ENCODE measurements around the gene TOR1AIP2.
A peak's percentile ranks its signal among the peaks of the same experiment; 100 is the strongest.

TOR1AIP2 gene

DNA sequence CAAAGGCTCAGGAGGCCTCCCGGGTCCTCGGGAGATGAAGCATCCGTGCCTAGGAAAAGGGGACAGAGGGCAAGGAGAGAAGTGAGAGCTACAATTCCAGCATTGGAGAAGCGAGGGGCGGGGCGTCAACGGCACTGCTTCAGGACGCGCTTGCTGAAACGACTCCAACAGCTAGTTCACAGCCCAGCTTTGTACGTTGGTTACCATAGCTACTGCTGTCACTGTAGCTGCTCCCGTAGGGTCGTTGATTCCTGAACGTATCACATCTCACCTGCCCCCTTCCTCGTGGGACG is 63.1 kb downstream of the TOR1AIP2 start:
- TF ChIP-seq BHLHE40 (IDR thresholded peaks at IDR 0.05; ENCODE audit: borderline replicate concordance), result no peak
- TF ChIP-seq SUZ12 (IDR thresholded peaks at IDR 0.05), result no peak
- TF ChIP-seq ELF4 (IDR thresholded peaks at IDR 0.05), result no peak
- TF ChIP-seq LEF1 (IDR thresholded peaks at IDR 0.05; ENCODE audit: borderline replicate concordance), result no peak
- TF ChIP-seq NFRKB (IDR thresholded peaks at IDR 0.05), result no peak
- no peak for TF ChIP-seq L3MBTL2 (conservative IDR thresholded peaks at IDR 0.05)
- TF ChIP-seq, protein P1, sequence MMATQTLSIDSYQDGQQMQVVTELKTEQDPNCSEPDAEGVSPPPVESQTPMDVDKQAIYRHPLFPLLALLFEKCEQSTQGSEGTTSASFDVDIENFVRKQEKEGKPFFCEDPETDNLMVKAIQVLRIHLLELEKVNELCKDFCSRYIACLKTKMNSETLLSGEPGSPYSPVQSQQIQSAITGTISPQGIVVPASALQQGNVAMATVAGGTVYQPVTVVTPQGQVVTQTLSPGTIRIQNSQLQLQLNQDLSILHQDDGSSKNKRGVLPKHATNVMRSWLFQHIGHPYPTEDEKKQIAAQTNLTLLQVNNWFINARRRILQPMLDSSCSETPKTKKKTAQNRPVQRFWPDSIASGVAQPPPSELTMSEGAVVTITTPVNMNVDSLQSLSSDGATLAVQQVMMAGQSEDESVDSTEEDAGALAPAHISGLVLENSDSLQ (IDR thresholded peaks at IDR 0.05), result no peak; the same call in 1 of the 2 replicates
- no peak for TF ChIP-seq FOXM1 (IDR thresholded peaks at IDR 0.05; ENCODE audit: borderline replicate concordance)
- ChIA-PET POLR2A (interaction anchor here (0.8 to 1.5 kb wide), 6 partner anchors 15 to 365 kb away, joined by 3 to 6 read pairs (median 4); partner anchors contain the start of gene TOR1AIP1), CTCF (interaction anchor here (0.6 to 9.9 kb wide), 43 partner anchors 9 to 768 kb away, joined by 3 to 288 read pairs (median 4); partner anchors contain the start of genes QSOX1 and TOR1AIP1)
- DNase-seq (ENCODE audit: extremely low spot score), result peak; percentile 83

DNA sequence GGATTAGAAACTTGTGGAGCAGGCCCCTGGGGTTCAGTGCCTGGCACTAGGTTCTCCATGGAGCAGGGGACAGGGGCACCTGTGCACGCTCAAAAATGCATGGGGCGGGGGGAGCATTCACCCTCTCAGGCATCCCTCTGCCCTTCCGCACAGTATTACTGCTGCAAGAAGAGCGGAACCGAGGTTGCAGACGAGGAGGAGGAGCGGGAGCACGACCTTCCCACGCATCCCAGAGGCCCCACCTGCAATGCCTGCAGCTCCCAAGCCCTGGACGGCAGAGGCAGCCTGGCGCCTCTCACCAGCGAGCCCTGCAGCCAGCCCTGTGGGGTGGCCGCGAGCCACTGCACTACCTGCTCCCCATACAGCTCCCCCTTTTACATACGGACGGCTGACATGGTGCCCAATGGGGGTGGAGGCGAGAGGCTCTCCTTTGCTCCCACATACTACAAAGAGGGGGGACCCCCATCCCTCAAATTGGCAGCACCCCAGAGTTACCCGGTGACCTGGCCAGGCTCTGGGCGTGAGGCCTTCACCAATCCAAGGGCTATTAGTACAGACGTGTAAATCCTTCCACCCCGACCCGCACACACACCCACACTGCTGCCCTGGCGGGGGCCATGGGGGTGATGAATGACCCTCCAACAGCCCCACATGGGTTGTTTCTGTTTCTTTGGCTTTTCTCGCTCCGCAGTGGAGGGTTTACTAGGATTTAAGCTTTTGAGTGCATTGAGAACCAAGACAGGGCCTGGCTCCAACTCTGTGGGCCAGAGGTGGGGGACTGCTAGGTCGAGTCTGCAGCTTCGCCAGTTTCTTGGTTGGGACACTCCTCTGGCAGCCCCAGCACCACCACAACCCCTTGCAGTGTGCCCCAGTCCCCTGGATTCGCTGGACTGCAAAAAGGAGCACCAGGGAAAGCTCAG is 63.7 kb downstream of the TOR1AIP2 start:
- ChIA-PET CTCF (interaction anchor here (0.6 to 9.9 kb wide), 39 partner anchors 10 to 767 kb away, joined by 3 to 288 read pairs (median 4); partner anchors contain the start of gene QSOX1), POLR2A (interaction anchor here (0.8 to 1.2 kb wide), 5 partner anchors 14 to 365 kb away, joined by 3 to 4 read pairs (median 4); no protein-coding TSS in a partner anchor)
- DNase-seq (ENCODE audit: extremely low spot score), result no peak
- no peak for TF ChIP-seq HDGF (IDR thresholded peaks at IDR 0.05; ENCODE audit: borderline replicate concordance)

DNA sequence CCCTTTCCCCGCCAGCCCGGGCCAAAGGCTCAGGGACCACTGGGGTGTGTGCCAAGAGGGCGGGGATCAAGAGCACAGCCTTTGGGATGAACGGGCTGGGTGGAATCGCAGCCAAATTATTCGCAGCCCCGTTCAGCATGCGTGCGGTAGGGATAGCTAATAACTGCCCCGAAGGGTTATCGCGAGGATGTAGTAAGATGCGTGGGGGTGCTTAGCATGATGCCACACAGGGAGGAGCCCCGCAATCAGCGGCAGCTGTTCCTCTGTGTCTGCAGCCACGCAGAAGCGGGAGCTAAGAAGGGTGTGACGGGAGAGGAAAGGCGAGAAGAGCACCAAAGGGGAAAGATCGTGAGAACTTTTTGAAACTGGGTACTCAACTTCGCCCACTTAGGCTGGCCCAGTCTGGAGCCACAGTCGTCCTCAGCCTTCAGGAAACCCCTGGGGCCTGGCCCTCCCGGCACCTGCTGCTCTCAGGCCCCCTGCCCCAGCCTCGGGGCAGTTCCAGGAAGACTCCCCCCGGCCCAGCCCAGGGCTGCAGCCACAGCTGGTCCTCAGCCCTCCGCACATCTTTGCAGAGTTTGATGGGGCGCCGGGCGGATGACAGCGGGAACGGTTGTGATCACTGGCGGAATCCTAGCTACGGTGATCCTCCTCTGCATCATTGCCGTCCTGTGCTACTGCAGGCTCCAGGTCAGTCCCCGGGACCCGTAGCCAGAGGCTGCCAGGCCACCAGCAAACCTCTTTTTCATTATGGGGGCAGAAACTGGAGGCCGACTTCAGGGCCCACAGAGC is 64.9 kb downstream of the TOR1AIP2 start:
- no peak for DNase-seq (ENCODE audit: extremely low spot score)
- ChIA-PET CTCF (interaction anchor here (0.6 to 9.9 kb wide), 3 partner anchors 92 to 356 kb away, joined by 3 to 288 read pairs (median 4); no protein-coding TSS in a partner anchor), POLR2A (no interaction called here)
- TF ChIP-seq BHLHE40 (IDR thresholded peaks at IDR 0.05; ENCODE audit: borderline replicate concordance) (no peak), HDGF (IDR thresholded peaks at IDR 0.05; ENCODE audit: borderline replicate concordance) (no peak), NFRKB (IDR thresholded peaks at IDR 0.05) (no peak), LEF1 (IDR thresholded peaks at IDR 0.05; ENCODE audit: borderline replicate concordance) (no peak), CTBP1 (IDR thresholded peaks at IDR 0.05; ENCODE audit: borderline replicate concordance) (no peak), ZNF384 (IDR thresholded peaks at IDR 0.05) (no peak), ELF4 (IDR thresholded peaks at IDR 0.05) (no peak), SP1 (IDR thresholded peaks at IDR 0.05) (no peak), TARDBP (IDR thresholded peaks at IDR 0.05) (no peak), FOXA1 (IDR thresholded peaks at IDR 0.05) (no peak), FOXM1 (IDR thresholded peaks at IDR 0.05; ENCODE audit: borderline replicate concordance) (no peak)

DNA sequence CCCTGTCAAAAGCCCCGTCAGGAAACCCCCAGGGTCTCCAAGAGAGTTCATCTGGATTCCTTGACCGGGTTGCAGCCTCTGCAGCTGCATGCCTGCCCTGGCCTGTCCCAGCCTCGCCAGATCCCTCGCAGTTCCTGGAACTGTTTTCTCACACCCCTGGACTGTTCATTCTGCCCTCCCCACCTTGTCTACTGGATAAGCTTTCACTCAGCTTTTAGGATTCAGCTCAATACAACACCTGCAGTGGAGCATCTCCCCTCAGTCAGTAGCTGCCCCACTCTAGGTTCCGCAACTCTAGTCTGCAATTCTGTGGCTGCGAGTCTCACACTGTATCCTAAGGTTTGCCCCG is 67.3 kb downstream of the TOR1AIP2 start:
- POLR2A ChIA-PET, result interaction anchor here (1.0 to 1.2 kb wide), 2 partner anchors 10 to 104 kb away, joined by 4 to 5 read pairs; no protein-coding TSS in a partner anchor
- no peak for DNase-seq (ENCODE audit: extremely low spot score)
- TF ChIP-seq SUZ12 (IDR thresholded peaks at IDR 0.05) (no peak), CTBP1 (IDR thresholded peaks at IDR 0.05; ENCODE audit: borderline replicate concordance) (no peak), BHLHE40 (IDR thresholded peaks at IDR 0.05; ENCODE audit: borderline replicate concordance) (no peak)
- CTCF ChIA-PET, result interaction anchor here (0.5 to 9.9 kb wide), 23 partner anchors 9 to 689 kb away, joined by 3 to 288 read pairs (median 3); no protein-coding TSS in a partner anchor

DNA sequence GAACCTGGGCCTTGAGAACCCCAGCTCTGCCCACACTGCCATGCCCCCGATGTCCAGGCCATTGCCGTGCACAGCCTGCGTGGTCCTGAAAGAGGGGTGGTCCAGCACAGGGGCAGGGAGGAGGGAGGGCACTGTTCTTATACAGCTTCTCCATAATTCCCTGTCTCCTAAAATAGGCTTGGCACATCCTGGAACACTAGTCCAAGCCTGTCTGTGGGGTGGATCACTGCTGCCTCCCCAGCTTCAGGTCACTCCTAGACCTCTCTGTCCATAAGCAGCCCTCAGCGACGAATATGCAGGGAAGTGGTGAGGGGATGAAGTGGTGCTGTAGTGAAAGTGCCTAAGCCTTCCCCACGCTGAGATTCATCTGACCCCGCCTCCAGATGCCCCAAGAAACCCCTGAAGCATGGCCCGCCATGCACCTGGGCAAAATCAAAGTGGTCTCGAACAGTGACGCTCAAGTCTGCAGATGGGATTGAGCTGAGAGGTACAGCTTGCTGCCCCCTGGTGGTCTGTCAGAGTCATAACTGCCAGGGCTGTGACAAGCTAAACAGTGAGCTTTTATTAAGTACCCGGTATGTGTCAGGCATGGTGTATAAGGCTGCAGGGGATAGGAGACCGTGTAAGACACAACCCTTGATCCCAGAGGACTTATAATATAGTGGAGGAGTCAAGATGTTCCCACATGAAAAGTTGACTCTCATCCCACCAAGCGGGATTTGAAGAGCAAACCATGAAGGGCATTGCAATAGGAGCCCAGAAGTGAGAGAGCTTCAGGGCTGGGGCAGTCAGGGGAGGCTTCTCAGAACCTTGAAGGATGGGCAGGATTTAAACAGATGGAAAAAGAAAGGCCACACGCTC is 67.9 kb downstream of the TOR1AIP2 start:
- ChIA-PET CTCF (interaction anchor here (0.5 to 9.9 kb wide), 27 partner anchors 9 to 689 kb away, joined by 3 to 288 read pairs (median 3); no protein-coding TSS in a partner anchor), POLR2A (interaction anchor here (1.0 to 1.2 kb wide), 2 partner anchors 9 to 103 kb away, joined by 4 to 5 read pairs; no protein-coding TSS in a partner anchor)
- DNase-seq (ENCODE audit: extremely low spot score), result peak; percentile 85
- no peak for TF ChIP-seq ELF4 (IDR thresholded peaks at IDR 0.05)
- TF ChIP-seq, protein P1 (IDR thresholded peaks at IDR 0.05), result peak; percentile 56

DNA sequence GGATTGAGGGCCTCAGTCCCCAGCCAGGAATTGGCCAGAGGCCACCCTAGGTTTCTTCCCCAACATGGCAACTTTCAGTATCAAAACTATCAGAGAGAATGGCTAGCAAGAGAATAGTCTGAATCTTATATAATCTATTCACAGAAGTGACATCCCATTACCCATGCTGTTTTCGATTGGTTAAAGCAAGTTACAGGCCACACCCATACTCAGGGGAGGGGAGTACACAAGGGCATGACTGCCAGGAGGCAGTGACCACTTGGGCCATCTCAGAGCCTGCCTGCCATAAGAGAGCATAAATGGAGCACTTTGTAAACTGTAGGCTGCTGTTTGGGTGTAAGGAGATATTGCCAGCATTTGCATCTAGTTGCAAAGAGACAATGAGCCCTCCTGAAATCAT is 69.1 kb downstream of the TOR1AIP2 start:
- TF ChIP-seq FOXM1 (IDR thresholded peaks at IDR 0.05; ENCODE audit: borderline replicate concordance) (no peak), ELF4 (IDR thresholded peaks at IDR 0.05) (no peak), SUZ12 (IDR thresholded peaks at IDR 0.05) (no peak), ZNF384 (IDR thresholded peaks at IDR 0.05) (no peak), FOXK2 (IDR thresholded peaks at IDR 0.05) (no peak), CTBP1 (IDR thresholded peaks at IDR 0.05; ENCODE audit: borderline replicate concordance) (no peak), L3MBTL2 (conservative IDR thresholded peaks at IDR 0.05) (no peak), LEF1 (IDR thresholded peaks at IDR 0.05; ENCODE audit: borderline replicate concordance) (no peak), TARDBP (IDR thresholded peaks at IDR 0.05) (no peak), HDGF (IDR thresholded peaks at IDR 0.05; ENCODE audit: borderline replicate concordance) (no peak)
- ChIA-PET POLR2A (no interaction called here), CTCF (interaction anchor here (0.7 to 9.9 kb wide), 5 partner anchors 10 to 331 kb away, joined by 3 to 288 read pairs (median 16); no protein-coding TSS in a partner anchor)
- no peak for DNase-seq (ENCODE audit: extremely low spot score)
